K562 (cell line): Measurements from ENCODE around the gene REEP3. TPM values are rescaled to one million over a fixed set of nuclear protein-coding genes. Genes with fewer than 3 reads are reported as not detected.
A peak's percentile ranks its signal among the peaks of the same experiment; 100 is the strongest.

Experiments
- CREM ChIP-seq: IDR thresholded peaks from 2 replicates; pipeline ENCODE4 v1.6.1; 2014; ENCODE audit warnings: antibody characterized with exemption, low read depth
- FIP1L1 ChIP-seq: fragments of 200-400 bp; formaldehyde crosslinking; IDR thresholded peaks from 2 replicates; pipeline ENCODE4 v1.6.1; 2018; ENCODE audit warnings: mild to moderate bottlenecking, low read depth, low read length; ENCODE audit not compliant: poor library complexity, severe bottlenecking
- GATAD2B ChIP-seq: fragments of 450-650 bp; IDR thresholded peaks from 2 replicates; pipeline ENCODE4 v1.6.1; 2017; ENCODE audit warnings: mild to moderate bottlenecking, borderline replicate concordance
- NFIC ChIP-seq: fragments of 450-650 bp; IDR thresholded peaks from 2 replicates; pipeline ENCODE4 v1.6.1; 2017; ENCODE audit warnings: mild to moderate bottlenecking, inconsistent platforms
- NFRKB ChIP-seq: fragments of 450-650 bp; IDR thresholded peaks from 2 replicates; pipeline ENCODE4 v1.6.1; 2016; ENCODE audit warnings: low read depth
- RAD21 ChIP-seq, 2 experiments: fragments of 250-450 bp in 1 of 2; fragments of 450-650 bp in 1 of 2; sonication (Bioruptor Pico) in 1 of 2; formaldehyde crosslinking in 1 of 2; IDR thresholded peaks in 1 of 2; conservative IDR thresholded peaks in 1 of 2; 2 replicates each; pipeline versions ENCODE4 v1.4.0 to v1.8.0; 2020 to 2022; ENCODE audit warnings: mild to moderate bottlenecking in 2 of 2, moderate library complexity in 1 of 2
- SLC30A9 ChIP-seq: fragments of 250-450 bp; sonication (Bioruptor Pico); IDR thresholded peaks from 2 replicates; pipeline ENCODE4 v1.8.0; 2022; ENCODE audit warnings: mild to moderate bottlenecking, moderate library complexity
- SRSF1 ChIP-seq: fragments of 200-400 bp; formaldehyde crosslinking; IDR thresholded peaks from 2 replicates; pipeline ENCODE4 v1.6.1; 2017; ENCODE audit warnings: mild to moderate bottlenecking, low read depth, low read length, moderate library complexity
- TAF1 ChIP-seq: IDR thresholded peaks from 2 replicates; pipeline ENCODE4 v1.6.1; 2011; ENCODE audit warnings: mild to moderate bottlenecking, low read length, moderate library complexity; ENCODE audit not compliant: insufficient read depth, control insufficient read depth, severe bottlenecking; ENCODE audit errors: extremely low read depth
- ZNF551 ChIP-seq: fragments of 250-450 bp; sonication (Bioruptor Pico); IDR thresholded peaks from 2 replicates; pipeline ENCODE4 v1.5.0; 2021; ENCODE audit warnings: mild to moderate bottlenecking, moderate library complexity
- polyA plus RNA-seq, 8 experiments: library from polyadenylated mRNA; depleted of rRNA in 4 of 8; stranded (reverse) in 5 of 8; unstranded in 3 of 8; fragments of >200 nt; fragmentation: Nextera tagmentation in 2 of 8; fragmentation: Illumina TruSeq in 1 of 8; extraction: Ambion mirVana in 2 of 8; extraction: Trizol in 1 of 8; gene quantifications; 2 replicates each; pipeline versions ENCODE4 v1.2.1 to v1.2.3, GENCODE V29; 2011 to 2014; ENCODE audit warnings: inconsistent platforms in 1 of 8, missing spikeins in 1 of 8
- total RNA-seq, 7 experiments: library from RNA; depleted of rRNA in 6 of 7; stranded (reverse); fragments of >200 nt in 6 of 7; fragmentation: Illumina TruSeq in 2 of 7; extraction: Trizol in 2 of 7; gene quantifications; 2 replicates each; pipeline versions ENCODE4 v1.2.1 to v1.2.3, GENCODE V29; 2011 to 2021; ENCODE audit warnings: low replicate concordance in 1 of 7
- TF ChIP-seq, protein P1 (sequence below), 2 experiments: fragments of 450-650 bp; formaldehyde crosslinking in 1 of 2; IDR thresholded peaks; 2 replicates each; pipeline versions ENCODE4 v1.4.0 to v1.6.1; 2014 to 2020; ENCODE audit warnings: mild to moderate bottlenecking in 2 of 2, borderline replicate concordance in 1 of 2, low read depth in 1 of 2
- TF ChIP-seq, protein P2 (sequence below), 2 experiments: fragments of 450-650 bp; conservative IDR thresholded peaks; 2 replicates each; pipeline ENCODE4 v1.6.1; 2017; ENCODE audit warnings: mild to moderate bottlenecking in 2 of 2, moderate library complexity in 2 of 2
- TF ChIP-seq, protein P3 (sequence below): fragments of 150-350 bp; conservative IDR thresholded peaks from 2 replicates; pipeline ENCODE4 v1.6.1; 2014; ENCODE audit warnings: low read length

Gene REEP3
- total and polyA plus RNA-seq, 9 of the 15 experiments (the other 6 are each of a cell fraction or from before 2014, with no cell fraction given) = 3.4 to 13.4 (median 9.2) TPM

DNA sequence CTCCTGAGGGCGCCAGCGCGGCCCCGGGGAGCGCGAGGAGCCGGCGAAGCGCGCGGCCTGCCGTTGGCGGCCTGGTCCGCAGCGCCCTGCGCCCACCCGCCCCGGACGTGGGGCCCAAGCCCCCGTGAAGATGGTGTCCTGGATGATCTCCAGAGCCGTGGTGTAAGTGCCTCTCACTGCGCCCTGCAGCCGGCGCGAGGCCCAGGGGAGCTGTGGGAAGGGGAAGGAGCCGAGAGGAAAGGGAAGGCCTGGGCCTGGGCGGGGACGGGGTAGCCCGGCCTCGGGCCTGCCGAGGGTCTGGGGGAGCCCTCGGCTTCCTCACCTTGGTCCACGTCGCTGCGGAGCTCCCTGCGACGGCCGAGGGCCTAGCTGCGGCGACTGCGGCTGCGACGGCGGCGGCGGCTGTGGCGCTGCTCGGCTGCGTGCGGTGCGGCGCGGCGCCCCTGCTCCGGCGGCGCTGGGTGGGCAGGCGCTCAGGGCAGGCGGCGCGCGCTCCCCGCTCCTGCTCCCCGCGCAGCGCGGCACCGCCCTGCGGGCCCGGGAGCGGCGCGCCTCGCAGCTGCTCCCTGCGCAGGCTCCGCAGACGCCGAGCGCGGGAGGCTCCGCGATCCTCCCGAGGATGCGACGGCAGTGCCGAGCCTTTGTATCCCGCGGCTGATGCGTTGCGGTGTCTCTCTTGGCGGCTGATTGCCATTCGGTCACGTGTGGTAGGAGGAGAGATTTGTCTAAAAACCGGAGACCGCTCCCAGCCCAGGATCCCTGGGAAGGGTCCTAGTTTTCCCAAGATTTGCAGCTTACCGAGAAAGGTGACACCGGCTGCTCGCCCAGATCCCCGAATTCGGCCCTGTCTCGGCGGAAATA lies 445 bp downstream of the REEP3 start (continued):
- TF ChIP-seq SLC30A9 (no peak), TAF1 (peak; percentile 56), ZNF551 (CRISPR knock-in tag) (no peak), CREM (peak; percentile 39; the same call in 1 of the 2 replicates), RAD21 (CRISPR knock-in tag; conservative IDR thresholded peaks at IDR 0.05 in 1 of 2, IDR thresholded peaks at IDR 0.05 in 1 of 2) (peak in 1 of 2 experiments; percentile 13; a peak in 2 of 4 replicates), SRSF1 (0 out of 2 replicates have a peak, but pooled peaks have one; percentile 32), NFRKB (peak; percentile 56; the same call in 1 of the 2 replicates), GATAD2B (peak; percentile 70), NFIC (peak; percentile 19; the same call in 1 of the 2 replicates), FIP1L1 (peak; percentile 31)
- TF ChIP-seq, protein P1, sequence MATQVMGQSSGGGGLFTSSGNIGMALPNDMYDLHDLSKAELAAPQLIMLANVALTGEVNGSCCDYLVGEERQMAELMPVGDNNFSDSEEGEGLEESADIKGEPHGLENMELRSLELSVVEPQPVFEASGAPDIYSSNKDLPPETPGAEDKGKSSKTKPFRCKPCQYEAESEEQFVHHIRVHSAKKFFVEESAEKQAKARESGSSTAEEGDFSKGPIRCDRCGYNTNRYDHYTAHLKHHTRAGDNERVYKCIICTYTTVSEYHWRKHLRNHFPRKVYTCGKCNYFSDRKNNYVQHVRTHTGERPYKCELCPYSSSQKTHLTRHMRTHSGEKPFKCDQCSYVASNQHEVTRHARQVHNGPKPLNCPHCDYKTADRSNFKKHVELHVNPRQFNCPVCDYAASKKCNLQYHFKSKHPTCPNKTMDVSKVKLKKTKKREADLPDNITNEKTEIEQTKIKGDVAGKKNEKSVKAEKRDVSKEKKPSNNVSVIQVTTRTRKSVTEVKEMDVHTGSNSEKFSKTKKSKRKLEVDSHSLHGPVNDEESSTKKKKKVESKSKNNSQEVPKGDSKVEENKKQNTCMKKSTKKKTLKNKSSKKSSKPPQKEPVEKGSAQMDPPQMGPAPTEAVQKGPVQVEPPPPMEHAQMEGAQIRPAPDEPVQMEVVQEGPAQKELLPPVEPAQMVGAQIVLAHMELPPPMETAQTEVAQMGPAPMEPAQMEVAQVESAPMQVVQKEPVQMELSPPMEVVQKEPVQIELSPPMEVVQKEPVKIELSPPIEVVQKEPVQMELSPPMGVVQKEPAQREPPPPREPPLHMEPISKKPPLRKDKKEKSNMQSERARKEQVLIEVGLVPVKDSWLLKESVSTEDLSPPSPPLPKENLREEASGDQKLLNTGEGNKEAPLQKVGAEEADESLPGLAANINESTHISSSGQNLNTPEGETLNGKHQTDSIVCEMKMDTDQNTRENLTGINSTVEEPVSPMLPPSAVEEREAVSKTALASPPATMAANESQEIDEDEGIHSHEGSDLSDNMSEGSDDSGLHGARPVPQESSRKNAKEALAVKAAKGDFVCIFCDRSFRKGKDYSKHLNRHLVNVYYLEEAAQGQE (IDR thresholded peaks at IDR 0.05; ENCODE audit: borderline replicate concordance) = no peak
- TF ChIP-seq, protein P1 (CRISPR knock-in tag; IDR thresholded peaks at IDR 0.05; ENCODE audit: low read depth) = 0 out of 2 replicates have a peak, but pooled peaks have one; percentile 50
- TF ChIP-seq, protein P2, sequence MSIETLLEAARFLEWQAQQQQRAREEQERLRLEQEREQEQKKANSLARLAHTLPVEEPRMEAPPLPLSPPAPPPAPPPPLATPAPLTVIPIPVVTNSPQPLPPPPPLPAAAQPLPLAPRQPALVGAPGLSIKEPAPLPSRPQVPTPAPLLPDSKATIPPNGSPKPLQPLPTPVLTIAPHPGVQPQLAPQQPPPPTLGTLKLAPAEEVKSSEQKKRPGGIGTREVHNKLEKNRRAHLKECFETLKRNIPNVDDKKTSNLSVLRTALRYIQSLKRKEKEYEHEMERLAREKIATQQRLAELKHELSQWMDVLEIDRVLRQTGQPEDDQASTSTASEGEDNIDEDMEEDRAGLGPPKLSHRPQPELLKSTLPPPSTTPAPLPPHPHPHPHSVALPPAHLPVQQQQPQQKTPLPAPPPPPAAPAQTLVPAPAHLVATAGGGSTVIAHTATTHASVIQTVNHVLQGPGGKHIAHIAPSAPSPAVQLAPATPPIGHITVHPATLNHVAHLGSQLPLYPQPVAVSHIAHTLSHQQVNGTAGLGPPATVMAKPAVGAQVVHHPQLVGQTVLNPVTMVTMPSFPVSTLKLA (conservative IDR thresholded peaks at IDR 0.05) = peak in 1 of 2 experiments; percentile 42; a peak in 1 of 4 replicates
- TF ChIP-seq, protein P3, sequence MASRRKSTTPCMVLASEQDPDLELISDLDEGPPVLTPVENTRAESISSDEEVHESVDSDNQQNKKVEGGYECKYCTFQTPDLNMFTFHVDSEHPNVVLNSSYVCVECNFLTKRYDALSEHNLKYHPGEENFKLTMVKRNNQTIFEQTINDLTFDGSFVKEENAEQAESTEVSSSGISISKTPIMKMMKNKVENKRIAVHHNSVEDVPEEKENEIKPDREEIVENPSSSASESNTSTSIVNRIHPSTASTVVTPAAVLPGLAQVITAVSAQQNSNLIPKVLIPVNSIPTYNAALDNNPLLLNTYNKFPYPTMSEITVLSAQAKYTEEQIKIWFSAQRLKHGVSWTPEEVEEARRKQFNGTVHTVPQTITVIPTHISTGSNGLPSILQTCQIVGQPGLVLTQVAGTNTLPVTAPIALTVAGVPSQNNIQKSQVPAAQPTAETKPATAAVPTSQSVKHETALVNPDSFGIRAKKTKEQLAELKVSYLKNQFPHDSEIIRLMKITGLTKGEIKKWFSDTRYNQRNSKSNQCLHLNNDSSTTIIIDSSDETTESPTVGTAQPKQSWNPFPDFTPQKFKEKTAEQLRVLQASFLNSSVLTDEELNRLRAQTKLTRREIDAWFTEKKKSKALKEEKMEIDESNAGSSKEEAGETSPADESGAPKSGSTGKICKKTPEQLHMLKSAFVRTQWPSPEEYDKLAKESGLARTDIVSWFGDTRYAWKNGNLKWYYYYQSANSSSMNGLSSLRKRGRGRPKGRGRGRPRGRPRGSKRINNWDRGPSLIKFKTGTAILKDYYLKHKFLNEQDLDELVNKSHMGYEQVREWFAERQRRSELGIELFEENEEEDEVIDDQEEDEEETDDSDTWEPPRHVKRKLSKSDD = no peak
